GM21528 (cell line): ENCODE measurements around the gene WTIP.
"Not testable (repeated sequence)": the region's sequence is repeated elsewhere in the genome, so short reads cannot be mapped to it uniquely, and the experiment has no call there.

ENCODE experiments used
- ATAC-seq: cut with Tn5 transposase; IDR thresholded peaks from one replicate; pipeline ENCODE4 v1.9.1; 2021; ENCODE audit warnings: mild to moderate bottlenecking, moderate library complexity; ENCODE audit not compliant: unreplicated experiment, low FRiP score

The WTIP gene

DNA sequence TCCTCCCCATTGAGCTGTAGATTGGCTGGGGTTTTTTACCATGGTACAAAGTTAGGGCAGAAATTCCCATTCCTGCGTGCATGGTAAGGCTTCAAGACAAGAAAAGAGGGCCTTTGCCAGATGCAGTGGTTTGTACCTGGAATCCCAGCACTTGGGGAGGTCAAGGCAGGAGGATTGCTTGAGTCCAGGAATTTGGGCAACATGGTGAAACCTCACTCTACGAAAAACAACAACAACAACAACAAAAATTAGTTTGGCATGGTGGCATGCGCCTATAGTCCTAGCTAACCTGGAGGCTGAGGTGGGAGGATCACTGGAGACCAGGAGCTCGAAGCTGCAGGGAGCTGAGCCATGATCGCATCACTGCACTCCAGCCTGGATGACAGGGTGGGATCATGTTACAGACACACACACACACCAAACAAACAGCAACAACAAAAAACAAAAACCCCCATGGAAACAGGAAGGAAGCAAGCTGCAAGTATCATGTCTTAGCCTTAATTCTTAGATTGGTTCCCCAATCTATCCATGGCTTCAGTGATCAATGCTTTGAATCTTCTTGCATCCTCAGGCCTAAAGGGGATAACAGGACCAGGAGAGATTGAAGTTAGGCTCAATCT is 5.5 kb upstream of the WTIP start:
- no peak for ATAC-seq

DNA sequence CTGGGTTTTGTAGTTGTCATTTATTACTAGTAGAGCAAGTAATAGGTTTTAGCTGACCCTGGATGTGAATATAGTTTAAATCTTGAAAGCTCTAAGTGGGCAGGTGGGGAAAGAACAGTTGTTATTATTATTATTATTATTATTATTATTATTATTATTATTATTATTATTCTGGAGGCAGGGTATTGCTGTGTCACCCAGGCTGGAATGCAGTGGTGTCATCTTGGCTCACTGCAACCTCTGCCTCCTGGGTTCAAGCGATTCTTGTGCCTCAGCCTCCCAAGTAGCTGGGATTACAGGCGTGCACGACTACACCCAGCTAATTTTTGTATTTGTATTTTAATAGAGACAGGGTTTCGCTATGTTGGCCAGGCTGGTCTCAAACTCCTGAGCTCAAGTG is 3.1 kb upstream of the WTIP start:
- not testable (repeated sequence) for ATAC-seq

DNA sequence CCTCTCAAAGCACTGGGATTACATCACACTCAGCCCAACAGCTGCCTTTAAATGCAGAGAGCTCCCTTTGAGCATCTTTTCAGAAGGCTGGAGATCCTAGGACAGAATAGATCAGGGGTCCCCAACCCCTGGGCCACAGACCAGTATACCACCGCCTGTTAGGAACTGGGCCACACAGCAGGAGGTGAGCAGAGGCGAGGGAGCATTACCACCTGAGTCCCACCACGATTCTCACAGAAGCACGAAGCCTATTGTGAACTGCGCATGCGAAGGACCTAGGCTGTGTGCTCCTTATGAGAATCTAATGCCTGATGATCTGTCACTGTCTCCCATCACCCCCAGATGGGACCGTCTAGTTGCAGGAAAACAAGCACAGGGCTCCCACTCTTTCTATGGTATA is 2.2 kb upstream of the WTIP start:
- no peak for ATAC-seq

DNA sequence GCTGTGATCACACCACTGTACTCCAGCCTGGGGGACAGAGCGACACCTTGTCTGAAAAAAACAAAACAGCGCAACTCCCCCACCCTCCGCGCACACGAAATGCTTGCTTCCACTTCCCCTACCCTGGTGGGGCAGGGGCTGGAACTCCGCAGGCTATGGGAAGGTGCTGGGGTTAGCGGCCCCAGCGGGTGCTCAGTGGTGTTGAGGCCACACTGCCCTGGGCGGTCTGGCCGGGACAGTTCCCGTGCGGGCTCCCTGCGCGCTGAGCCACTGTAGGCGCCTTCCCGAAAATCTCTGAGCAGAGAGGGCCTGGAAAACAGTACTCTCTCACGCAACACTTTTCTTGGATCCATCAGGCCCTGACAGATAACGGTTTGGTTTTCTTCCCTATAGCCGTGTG is 1.1 kb upstream of the WTIP start:
- ATAC-seq, result no peak

DNA sequence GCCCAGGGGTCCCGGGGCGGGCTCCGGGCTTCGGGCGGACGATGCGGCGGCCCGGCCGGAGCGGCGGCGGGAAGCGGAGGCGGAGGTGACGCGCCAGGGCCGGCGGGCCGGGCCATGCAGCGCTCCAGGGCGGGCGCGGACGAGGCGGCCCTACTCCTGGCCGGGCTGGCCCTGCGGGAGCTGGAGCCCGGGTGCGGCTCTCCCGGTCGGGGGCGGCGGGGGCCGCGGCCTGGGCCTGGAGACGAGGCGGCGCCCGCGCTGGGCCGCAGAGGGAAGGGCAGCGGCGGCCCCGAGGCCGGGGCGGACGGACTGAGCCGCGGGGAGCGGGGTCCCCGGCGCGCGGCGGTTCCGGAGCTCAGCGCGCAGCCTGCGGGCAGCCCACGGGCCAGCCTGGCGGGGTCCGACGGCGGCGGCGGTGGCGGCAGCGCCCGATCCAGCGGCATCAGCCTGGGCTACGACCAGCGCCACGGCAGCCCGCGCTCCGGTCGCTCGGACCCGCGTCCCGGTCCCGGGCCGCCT is 362 bp downstream of the WTIP start:
- no peak for ATAC-seq

DNA sequence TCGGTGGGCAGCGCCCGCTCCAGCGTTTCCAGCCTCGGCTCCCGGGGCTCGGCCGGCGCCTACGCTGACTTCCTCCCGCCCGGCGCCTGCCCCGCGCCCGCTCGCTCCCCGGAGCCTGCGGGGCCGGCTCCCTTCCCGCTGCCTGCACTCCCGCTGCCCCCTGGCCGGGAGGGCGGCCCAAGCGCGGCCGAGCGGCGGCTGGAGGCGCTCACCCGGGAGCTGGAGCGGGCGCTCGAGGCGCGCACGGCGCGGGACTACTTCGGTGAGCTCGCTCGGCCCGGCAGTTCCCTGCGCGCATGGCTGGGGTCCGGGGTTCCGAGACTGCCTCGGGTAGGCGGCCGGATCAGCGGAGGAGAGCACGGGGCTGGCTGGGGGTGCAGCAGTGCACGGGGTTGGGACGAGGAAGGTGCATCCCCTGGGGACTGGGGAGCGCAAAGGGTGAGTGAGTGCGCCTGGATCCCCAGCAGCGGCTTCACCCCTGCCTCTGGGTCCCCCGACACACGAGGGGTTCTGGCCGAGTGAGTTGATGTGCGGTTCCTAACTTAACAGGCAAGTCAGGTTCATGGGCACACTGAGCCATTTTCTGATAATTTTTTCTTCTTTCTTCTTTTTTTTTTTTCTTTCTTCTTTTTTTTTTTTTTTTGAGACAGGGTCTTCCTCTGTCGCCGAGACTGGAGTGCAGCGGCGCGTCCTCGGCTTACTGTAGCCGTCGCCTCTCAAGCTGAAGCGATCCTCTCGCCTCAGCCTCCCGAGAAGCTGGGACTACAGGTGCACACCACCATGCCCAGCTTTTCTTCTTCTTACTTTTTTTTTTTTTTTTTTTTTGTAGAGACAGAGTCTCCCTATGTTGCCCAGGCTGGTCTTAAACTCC is 1.1 kb downstream of the WTIP start:
- ATAC-seq, result no peak

DNA sequence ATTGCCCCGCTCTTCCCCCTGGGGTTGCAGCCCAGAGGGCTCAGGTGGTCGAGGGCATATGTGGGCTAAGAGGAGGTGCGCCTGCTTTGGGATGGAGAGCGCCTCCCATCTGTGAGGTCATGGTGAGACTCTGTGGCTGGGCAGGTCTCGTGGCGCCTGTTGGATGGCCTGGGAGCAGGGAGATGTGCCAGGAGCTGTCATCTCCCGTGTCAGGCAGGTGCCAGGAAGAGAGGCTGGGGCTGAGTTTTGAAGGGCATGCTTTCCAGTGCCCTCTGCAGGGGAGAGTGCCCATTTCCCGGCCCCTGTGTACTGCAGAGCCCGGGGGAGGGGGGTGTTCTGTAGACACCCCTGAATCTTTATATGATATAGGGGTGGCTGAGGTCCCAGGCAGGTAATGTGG is 2.8 kb downstream of the WTIP start:
- no peak for ATAC-seq

DNA sequence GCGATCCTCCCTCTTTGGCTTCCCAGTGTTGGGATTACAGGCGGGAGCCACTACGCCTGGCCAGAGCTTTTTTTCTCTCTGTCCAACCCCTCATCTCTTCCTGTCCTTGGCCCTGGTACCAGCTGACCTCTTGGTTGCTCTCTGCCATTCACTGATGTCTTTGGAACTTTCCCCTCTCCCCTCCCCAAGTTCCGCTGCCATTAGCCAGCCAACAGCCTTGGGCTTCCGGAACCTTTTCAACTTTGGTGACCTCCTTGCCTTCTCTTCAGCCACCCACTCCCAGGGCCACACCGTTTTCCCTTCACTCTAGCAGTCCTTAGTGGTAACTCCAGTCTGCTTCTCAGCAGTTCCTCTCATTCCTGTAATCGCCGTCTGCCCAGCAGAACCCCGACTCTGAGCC is 4.3 kb downstream of the WTIP start:
- ATAC-seq, result no peak

DNA sequence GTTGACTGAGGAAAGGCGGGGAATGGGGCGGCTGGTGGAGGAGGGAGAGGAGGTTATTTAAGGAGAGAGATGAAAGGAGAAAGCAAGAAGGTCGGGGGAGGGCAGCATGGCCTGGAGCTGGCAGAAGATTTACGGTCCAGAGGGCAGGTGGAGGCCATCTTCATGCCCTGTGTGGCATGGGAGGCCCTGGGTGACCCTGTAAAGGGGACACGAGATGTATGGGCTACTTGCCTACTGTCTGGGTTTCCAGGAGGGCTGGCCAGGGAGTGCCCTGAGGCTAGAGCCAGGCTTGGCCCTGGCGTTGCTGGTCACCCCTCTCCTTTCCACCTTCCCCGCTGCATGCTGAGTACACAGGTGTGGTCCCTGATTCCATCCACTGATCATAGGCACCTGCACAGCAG is 6.1 kb downstream of the WTIP start:
- ATAC-seq, result no peak

DNA sequence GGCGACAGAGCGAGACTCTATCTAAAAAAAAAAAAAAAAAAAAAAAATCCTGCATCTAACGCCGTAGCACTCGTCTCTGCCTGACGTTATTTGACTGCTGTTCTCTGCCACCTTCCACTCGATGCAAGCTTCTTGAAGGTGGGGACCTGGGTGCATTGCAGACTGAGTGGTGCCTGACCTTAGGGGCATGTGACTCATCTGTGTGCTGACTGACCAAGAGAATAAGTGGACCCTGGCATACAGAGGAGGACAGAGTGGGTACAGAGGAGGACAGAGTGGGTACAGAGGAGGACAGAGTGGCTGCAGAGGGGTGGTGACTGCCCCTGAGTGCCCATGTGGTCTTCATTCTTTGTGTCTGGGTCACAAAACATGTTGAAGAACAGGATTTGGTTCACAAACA is 7.6 kb downstream of the WTIP start:
- no peak for ATAC-seq

DNA sequence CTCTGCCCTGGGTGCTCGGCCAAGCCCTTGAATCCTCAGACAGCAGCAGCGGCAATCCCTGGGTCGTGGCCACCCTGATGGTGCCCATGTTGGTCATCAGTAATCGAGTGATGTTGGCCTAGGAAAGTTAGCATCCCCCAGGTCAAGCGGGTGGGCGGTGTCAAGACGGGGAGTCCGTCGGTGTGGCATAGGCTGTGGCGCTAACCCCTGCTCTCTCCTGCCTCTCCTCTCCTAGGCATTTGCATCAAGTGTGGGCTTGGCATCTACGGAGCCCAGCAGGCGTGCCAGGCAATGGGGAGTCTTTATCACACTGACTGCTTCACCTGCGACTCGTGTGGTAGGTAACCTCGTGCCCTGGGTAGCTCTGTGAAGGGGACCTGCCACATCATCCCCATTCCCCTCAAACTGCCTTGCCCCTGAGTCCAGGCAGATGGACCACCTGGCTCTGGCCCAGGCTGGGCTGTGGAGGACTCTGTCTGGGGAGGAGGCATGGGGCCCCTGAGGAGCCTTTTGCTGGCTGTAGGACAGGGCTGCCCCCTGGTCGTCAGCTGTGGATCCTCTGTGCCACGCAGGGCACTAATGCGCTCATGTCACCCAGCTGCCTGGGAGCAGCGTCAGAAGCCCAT is 8.7 kb downstream of the WTIP start:
- no peak for ATAC-seq

DNA sequence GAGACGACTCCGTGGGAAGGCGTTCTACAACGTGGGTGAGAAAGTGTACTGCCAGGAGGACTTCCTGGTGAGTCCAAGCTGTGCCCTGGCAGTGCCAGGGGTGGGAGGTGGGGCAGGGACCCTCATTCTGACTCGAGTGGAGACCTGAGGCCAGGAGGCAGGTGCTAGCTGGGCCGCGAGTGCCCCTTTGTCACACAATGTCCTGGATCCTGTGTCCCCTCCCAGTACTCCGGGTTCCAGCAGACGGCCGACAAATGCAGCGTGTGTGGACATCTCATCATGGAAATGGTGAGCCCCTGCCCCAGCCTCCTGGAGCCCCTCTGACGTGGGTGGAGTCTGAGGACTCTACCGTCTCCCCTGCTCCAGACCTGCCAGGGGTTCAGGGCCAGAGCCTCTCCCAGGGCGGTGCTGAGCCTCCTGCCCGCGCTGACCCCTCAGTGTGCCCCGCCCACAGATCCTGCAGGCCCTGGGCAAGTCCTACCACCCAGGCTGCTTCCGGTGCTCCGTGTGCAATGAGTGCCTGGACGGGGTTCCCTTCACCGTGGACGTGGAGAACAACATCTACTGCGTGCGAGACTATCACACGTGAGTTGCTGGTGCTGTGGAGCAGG is 11.6 kb downstream of the WTIP start:
- no peak for ATAC-seq

DNA sequence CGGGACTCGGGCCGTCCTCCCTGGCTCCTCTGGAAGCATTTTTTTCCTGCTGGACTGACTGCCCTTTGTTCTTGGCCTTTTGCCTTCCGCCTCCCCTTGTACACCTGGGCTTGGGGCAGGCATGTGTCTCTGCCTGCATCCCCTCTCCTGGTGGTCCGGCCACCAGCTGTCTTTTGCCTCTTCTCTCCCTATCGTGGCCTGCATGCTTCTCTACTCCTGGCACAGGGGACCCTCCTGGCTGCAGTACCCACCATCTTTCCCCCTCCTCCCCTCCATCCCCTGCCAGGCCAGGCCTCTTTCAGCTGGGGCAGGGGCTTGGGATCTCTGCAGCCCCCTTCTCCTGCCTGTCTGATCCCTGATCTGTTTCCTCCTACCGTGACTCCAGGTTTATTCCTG is 12.1 kb downstream of the WTIP start:
- ATAC-seq, result no peak

DNA sequence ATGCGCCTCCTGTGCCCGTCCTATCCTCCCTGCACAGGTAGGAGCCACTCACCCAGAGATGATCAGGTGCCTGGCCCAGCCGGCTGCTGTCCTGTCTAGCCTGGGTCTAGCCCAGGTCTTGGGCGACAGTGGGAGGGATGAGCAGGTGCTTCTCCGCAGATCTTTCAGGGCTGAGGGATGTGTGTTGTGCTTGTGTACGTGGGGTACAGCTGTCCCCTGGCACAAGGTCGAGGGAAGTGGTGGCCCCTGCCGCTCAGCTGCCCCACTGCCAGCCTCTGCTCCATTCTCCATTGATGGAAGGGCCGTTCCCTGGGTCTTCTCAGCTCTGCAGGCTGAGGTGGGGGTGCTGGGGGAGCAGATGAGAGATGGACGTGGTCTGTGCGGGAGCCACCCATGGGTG is 13.0 kb downstream of the WTIP start:
- no peak for ATAC-seq

DNA sequence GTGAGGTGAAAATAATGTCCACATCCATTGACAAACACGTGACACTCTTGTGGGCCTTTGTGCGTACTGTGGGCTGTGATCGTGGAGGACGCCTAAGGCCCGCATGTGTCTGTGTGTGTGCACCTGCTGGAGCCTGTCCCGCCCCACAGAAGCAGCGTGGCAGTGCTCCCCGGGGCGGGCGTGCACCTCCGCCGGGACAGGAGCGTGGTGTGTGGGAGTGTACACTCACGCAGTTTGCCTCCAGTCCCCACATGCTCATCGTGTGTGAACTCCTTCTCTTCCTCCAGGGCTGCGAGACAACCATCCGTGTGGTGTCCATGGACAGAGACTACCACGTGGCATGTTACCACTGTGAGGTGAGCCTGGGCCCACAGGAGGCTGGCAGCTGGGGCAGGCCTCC is 13.9 kb downstream of the WTIP start:
- ATAC-seq, result no peak

DNA sequence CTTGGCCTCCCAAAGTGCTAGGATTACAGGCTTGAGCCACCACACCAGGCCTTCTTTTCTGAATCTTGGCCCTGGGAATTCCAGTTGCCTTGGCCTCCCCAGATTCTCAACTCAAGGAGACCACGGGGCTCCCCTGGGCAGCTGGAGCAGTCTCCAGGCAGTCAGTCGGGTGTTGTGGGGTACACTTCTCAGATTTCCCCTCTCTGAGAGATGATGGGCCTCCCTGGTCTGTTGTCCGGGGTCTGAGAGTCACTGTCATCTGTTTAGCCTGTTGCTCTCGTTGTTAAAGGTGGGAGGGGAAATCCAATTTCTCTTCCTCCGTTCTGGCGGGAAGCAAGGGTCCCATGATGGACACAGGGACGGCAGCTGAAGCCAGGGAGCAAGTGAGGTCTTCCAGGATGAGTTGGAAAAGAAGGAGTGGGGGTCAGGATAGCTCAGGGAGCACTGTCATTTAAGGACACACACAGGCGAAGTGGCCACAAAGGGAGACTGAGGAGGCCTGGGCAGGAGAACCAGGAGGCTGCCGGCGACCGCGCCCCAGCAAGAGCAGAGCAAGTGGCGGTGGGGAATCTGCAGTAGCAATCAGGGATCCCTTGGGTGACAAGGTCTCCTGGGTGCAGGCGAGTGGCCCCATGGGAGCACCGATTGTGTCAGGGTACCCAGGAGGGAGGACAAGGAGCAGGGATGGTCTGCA is 15.7 kb downstream of the WTIP start:
- ATAC-seq, result no peak

DNA sequence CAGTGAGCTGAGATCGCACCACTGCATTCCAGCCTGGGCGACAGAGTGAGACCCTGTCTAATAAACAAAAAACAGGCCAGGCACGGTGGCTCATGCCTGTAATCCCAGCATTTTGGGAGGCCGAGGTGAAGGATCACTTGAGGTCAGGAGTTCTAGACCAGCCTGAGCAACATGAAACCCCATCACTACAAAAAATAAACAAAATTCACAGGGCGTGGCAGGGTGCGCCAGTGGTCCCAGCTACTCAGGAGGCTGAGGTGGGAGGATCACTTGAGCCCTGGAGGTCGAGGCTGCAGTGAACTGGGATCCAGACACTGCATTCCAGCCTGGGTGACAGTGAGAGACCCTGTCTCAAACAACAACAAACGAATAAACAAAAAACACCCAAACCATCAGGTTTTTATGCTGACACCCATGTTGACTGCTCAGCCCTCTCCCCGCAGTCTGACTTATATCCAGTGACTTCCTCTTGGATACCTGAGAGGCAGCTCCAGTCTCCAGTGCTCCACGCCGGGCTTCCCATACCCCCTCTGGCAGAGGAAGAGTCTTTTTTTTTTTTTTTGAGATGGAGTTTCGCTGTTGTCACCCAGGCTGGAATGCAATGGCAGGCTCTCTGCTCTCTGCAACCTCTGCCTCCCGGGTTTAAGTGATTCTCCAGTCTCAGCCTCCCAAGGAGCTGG is 17.7 kb downstream of the WTIP start:
- no peak for ATAC-seq

DNA sequence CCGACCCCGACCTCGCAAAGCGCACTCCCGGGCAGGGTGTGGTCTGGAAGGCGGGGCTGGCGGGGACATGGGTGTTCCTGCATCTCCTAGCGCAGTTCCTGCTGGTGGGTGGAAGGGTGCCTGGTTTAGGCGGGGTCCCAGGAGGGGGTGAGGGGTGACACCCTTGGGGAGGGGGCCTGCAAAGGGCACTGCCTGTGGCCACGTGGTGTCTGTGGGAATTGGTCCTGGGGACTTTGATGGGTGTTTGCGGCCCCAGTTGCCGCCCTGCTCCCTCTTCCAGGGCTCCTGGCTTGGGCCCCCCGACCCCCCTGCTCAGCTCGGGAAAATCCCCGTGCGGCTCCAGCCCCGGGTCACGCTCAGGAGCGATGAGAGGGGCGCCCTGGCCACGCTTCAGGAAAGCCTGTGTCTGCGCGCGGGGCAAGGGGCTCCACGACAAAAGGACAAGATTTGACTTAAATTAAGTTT is 19.1 kb downstream of the WTIP start:
- no peak for ATAC-seq

DNA sequence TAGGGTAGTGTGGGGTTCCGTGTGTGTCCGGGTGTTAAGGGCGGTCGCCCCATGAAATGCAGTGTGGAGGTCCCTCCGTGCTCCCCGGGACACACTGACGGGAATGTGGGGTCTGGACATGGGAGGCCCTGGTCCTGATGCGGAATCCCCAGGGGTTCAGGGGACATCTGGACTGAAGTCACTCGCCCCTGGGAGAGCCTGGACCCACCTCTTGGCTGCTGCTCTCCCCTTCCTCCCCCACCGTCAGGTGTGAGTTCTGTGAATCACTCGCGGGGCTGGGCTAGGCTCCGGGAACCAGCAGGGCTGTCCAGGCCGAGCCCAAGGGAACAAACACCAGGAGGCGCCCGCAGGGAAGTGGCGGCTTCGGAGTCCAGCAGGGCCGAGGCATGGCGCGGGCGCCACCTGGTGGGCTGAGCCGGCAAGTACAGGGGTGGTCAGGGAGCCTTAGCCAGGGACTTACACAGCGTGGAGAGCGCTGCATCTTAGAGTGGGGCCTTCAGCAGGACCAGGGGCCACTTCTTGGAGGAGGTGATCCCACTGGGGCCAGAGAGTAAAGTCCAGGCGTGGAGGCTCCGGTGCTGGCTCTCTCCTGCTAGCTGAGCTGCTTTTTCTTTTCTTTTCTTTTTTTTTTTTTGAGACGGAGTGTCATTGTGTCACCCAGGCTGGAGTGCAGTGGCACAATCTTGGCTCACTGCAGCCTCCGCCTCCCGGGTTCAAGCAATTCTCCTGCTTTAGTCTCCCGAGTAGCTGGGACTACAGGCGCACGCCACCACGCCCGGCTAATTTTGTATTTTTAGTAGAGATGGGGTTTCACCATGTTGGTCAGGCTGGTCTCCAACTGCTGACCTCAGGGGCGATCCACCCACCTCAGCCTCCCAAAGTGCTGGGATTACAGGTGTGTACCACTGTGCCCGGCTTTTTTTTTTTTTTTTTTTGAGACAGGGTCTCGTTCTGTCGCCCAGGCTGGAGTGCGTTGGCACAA is 20.1 kb downstream of the WTIP start:
- ATAC-seq, result peak; percentile 69
